ENCODE measurements around the gene SRRM2. TPM values are rescaled to one million over a fixed set of nuclear protein-coding genes. Genes with fewer than 3 reads are reported as not detected.

Gene SRRM2
- total RNA-seq, 1 experiment from 2014 or later: 746 TPM

- POLR2A ChIA-PET (ENCODE audit: unreplicated experiment): interaction anchor here (0.6 kb wide), 1 partner anchor 24 kb away, joined by 5 read pairs; no protein-coding TSS in a partner anchor
- peaks cover 39% of the 10 kb centered on the region for H3F3A ChIP-seq (ENCODE audit: insufficient read depth, low read depth)
- H3K9me2 ChIP-seq (ENCODE audit: insufficient read depth): no peaks in the 10 kb centered on the region
- H3K79me2 ChIP-seq (ENCODE audit: low read depth): no peaks in the 10 kb centered on the region
- no peaks in the 10 kb centered on the region for H4K20me1 ChIP-seq (ENCODE audit: insufficient read depth)
- no peaks in the 10 kb centered on the region for H3K9me3 ChIP-seq (ENCODE audit: insufficient read depth, low read depth)
- peaks cover 41% of the 10 kb centered on the region for H3K4me1 ChIP-seq (replicated peaks; ENCODE audit: insufficient read depth)
- no TSS peak for BruUV-seq (replicated peaks)
- H3K27me3 ChIP-seq (ENCODE audit: insufficient read depth, low read depth): no peaks in the 10 kb centered on the region
- no peak overlapping the region for H3K4me3 ChIP-seq
- no peak for DNase-seq
- no peaks in the 10 kb centered on the region for H3K36me3 ChIP-seq (ENCODE audit: low read depth)
- no peak overlapping the region for H2AFZ ChIP-seq
- CTCF ChIA-PET: no interaction called here
- H3K4me2 ChIP-seq: 0 out of 2 replicates have a peak overlapping the region, but pooled peaks have one; percentile 25
- H3K27ac ChIP-seq: peak overlapping the region; percentile 27
- intact Hi-C loops (cut with micrococcal nuclease; ENCODE audit: unreplicated experiment): no loop called here
- no peak for TF ChIP-seq EZH2 (IDR thresholded peaks at IDR 0.05; ENCODE audit: low read depth)
- TF ChIP-seq, protein P1, sequence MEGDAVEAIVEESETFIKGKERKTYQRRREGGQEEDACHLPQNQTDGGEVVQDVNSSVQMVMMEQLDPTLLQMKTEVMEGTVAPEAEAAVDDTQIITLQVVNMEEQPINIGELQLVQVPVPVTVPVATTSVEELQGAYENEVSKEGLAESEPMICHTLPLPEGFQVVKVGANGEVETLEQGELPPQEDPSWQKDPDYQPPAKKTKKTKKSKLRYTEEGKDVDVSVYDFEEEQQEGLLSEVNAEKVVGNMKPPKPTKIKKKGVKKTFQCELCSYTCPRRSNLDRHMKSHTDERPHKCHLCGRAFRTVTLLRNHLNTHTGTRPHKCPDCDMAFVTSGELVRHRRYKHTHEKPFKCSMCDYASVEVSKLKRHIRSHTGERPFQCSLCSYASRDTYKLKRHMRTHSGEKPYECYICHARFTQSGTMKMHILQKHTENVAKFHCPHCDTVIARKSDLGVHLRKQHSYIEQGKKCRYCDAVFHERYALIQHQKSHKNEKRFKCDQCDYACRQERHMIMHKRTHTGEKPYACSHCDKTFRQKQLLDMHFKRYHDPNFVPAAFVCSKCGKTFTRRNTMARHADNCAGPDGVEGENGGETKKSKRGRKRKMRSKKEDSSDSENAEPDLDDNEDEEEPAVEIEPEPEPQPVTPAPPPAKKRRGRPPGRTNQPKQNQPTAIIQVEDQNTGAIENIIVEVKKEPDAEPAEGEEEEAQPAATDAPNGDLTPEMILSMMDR (conservative IDR thresholded peaks at IDR 0.05): no peak
Observed at GRCh38 chr16:2799205-2799858, 46.9 kb downstream of the SRRM2 start.

DNA sequence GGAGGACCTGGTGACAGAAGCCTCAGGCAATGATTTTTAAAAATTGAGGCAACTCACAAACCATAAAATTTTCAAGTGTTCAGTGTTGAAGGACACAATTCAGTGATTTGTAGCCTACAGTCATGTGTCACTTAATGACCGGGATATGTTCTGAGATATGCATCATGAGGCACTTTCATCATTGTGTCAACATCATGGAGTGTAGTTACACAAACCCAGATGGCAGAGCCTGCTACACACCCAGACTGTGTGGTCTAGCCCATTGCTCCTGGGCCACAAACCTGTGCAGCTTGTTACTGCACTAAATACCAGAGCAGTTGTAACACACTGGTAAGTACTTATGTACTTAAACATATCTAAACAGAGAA, 47.4 kb downstream of the SRRM2 start:
- Histone ChIP-seq H2AFZ (no peak overlapping the region), H3K27ac (peak overlapping the region; percentile 27), H3K4me3 (no peak overlapping the region), H4K20me1 (ENCODE audit: insufficient read depth) (no peaks in the 10 kb centered on the region), H3K27me3 (ENCODE audit: insufficient read depth, low read depth) (no peaks in the 10 kb centered on the region), H3K79me2 (ENCODE audit: low read depth) (no peaks in the 10 kb centered on the region), H3K4me1 (replicated peaks; ENCODE audit: insufficient read depth) (peaks cover 36% of the 10 kb centered on the region), H3K9me3 (ENCODE audit: insufficient read depth, low read depth) (no peaks in the 10 kb centered on the region), H3K9me2 (ENCODE audit: insufficient read depth) (no peaks in the 10 kb centered on the region), H3K4me2 (0 out of 2 replicates have a peak overlapping the region, but pooled peaks have one; percentile 25), H3K36me3 (ENCODE audit: low read depth) (no peaks in the 10 kb centered on the region), H3F3A (ENCODE audit: insufficient read depth, low read depth) (peaks cover 34% of the 10 kb centered on the region)
- ChIA-PET CTCF (no interaction called here), POLR2A (ENCODE audit: unreplicated experiment) (interaction anchor here (0.6 kb wide), 1 partner anchor 24 kb away, joined by 5 read pairs; no protein-coding TSS in a partner anchor)
- intact Hi-C loops (cut with micrococcal nuclease; ENCODE audit: unreplicated experiment): no loop called here
- BruUV-seq (replicated peaks): no TSS peak
- no peak for TF ChIP-seq EZH2 (IDR thresholded peaks at IDR 0.05; ENCODE audit: low read depth)
- TF ChIP-seq, protein P1 (conservative IDR thresholded peaks at IDR 0.05): no peak
- peak in 1 of 2 experiments; percentile 87 for DNase-seq

- H3K27me3 ChIP-seq (ENCODE audit: insufficient read depth, low read depth): no peaks in the 10 kb centered on the region
- no peaks in the 10 kb centered on the region for H3K79me2 ChIP-seq (ENCODE audit: low read depth)
- BruUV-seq (replicated peaks): no TSS peak
- peaks cover 16% of the 10 kb centered on the region; the same call in 1 of the 2 replicates for H3F3A ChIP-seq (ENCODE audit: insufficient read depth, low read depth)
- no peak for TF ChIP-seq EZH2 (IDR thresholded peaks at IDR 0.05; ENCODE audit: low read depth)
- TF ChIP-seq, protein P1 (conservative IDR thresholded peaks at IDR 0.05): no peak
- no peaks in the 10 kb centered on the region for H4K20me1 ChIP-seq (ENCODE audit: insufficient read depth)
- DNase-seq: no peak
- peaks cover 15% of the 10 kb centered on the region for H3K4me1 ChIP-seq (replicated peaks; ENCODE audit: insufficient read depth)
- no peak overlapping the region for H3K4me3 ChIP-seq
- H3K27ac ChIP-seq: no peak overlapping the region
- H3K36me3 ChIP-seq (ENCODE audit: low read depth): no peaks in the 10 kb centered on the region
- H3K4me2 ChIP-seq: no peak overlapping the region
- CTCF ChIA-PET: no interaction called here
- H3K9me3 ChIP-seq (ENCODE audit: insufficient read depth, low read depth): no peaks in the 10 kb centered on the region
- no peaks in the 10 kb centered on the region for H3K9me2 ChIP-seq (ENCODE audit: insufficient read depth)
- intact Hi-C loops (cut with micrococcal nuclease; ENCODE audit: unreplicated experiment): no loop called here
- no peak overlapping the region for H2AFZ ChIP-seq
- POLR2A ChIA-PET (ENCODE audit: unreplicated experiment): no interaction called here
Observed at GRCh38 chr16:2803545-2804195, 51.2 kb downstream of the SRRM2 start.

All from PC-9 (cell line).